ENCODE results near the gene ZMYM4. TPM values are rescaled to one million over a fixed set of nuclear protein-coding genes. Genes with fewer than 3 reads are reported as not detected.

ZMYM4 gene
- total RNA-seq, 2 experiments from 2014 or later: 30.9 to 32.7 TPM

DNA sequence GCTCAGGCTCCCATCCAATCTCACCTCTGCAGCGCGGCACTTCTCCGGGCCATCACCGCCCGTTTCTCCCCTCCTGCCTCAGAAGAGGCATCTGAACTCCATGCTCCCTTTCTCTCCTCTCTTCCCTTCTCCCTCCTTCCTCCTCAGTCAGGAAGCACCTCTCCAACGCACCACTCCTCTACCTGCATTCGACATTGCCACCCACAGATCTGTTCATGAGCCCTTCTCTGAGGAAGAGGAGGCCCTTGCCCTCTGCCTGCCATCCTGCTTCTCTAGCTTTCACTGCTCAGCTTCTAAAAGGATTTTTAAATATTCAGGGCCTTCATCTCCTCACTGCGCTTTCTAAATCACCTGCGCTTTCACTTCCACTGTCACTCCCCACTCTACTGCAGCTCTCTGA, 168.7 kb downstream of the ZMYM4 start:
- H3K27ac Mint-ChIP-seq: no peak overlapping the region
- H3K9me3 Mint-ChIP-seq: no peaks in the 10 kb centered on the region
- no peaks in the 10 kb centered on the region for H3K27me3 Mint-ChIP-seq
- H3K4me3 Mint-ChIP-seq: no peak overlapping the region
- H3K4me1 Mint-ChIP-seq: peaks cover 4% of the 10 kb centered on the region
- DNase-seq: no peak
- H3K36me3 Mint-ChIP-seq: peaks cover 10% of the 10 kb centered on the region

DNA sequence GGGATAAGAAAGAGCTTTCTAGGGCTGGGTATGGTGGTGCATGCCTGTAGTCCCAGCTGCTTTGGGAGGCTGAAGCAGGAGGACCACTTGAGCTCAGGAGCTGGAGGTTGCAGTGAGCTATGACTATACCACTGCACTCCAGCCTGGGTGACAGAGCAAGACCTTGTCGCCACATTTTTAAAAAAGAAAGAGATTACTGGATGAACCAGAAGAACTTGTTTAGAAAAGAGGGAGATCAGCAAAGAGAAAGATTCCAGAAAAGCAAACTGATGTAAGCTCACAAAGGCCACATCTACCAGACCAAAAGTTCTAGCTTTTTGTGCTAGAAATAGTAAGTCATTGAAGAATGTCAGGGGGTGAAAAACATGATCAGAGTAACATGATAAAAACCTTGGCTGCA, 171.1 kb downstream of the ZMYM4 start:
- H3K36me3 Mint-ChIP-seq: peaks cover 3% of the 10 kb centered on the region
- H3K27me3 Mint-ChIP-seq: no peaks in the 10 kb centered on the region
- H3K9me3 Mint-ChIP-seq: no peaks in the 10 kb centered on the region
- DNase-seq: no peak
- H3K27ac Mint-ChIP-seq: no peak overlapping the region
- no peak overlapping the region for H3K4me3 Mint-ChIP-seq
- peaks cover 16% of the 10 kb centered on the region for H3K4me1 Mint-ChIP-seq

DNA sequence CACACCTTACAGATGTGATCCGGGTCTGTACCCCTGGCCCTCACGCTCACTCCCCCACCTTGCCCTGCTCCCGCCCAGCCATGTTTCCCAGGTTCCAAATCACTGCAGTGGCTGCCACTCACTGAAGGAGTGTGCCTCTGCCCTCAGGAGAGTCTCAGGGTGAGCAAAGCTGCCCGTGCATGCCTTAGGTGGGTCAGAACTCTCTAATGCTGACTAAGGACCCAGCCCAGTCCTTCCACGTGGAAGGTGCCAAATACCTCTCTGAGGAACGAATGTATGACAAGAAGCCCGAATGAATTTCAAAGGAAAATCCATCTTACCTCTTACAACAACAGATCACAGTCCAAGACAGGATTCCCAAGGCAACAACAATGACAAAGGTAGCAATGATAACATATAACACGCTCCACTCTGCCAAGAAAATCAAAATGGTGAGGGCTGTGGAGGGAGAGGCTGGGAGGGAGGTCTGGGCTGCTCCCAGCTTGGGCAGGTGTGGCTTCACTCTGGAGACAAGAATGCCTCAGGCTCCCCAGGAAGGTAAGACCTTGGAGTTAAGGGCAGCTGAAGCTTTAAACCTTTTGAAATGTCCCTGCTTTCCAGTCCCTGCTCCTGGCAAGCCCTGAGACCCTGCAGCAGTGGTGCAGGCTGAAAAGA, 173.5 kb downstream of the ZMYM4 start:
- peaks cover 3% of the 10 kb centered on the region for H3K36me3 Mint-ChIP-seq

DNA sequence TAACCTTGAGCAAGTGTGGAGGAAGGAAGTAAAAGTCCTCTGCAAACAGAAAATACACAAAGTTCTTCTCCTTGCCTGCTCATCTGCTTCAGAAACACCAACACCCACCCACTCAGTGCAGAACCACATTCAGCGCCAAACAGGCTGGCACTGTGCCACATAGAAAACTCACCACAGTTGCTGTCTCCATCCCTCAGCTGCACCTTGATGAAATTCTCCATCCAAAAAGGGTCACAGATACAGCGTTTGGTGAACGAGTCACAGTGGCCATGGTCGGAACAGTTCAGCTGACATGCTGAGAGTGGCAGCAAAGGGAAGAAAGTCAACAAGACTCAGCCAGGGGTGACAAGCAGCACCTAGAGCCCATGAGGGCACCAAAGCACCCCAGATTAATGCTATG, 174.2 kb downstream of the ZMYM4 start:
- no peaks in the 10 kb centered on the region for H3K9me3 Mint-ChIP-seq
- no peaks in the 10 kb centered on the region for H3K27me3 Mint-ChIP-seq
- H3K36me3 Mint-ChIP-seq: peaks cover 3% of the 10 kb centered on the region
- peaks cover 16% of the 10 kb centered on the region for H3K4me1 Mint-ChIP-seq
- DNase-seq: peak; percentile 26
- no peak overlapping the region for H3K4me3 Mint-ChIP-seq
- H3K27ac Mint-ChIP-seq: no peak overlapping the region

More for the DNA sequence above, 173.5 kb downstream of the ZMYM4 start:
- no peak for DNase-seq
- H3K27ac Mint-ChIP-seq: no peak overlapping the region
- H3K27me3 Mint-ChIP-seq: no peaks in the 10 kb centered on the region
- no peak overlapping the region for H3K4me3 Mint-ChIP-seq
- H3K4me1 Mint-ChIP-seq: peaks cover 16% of the 10 kb centered on the region
- H3K9me3 Mint-ChIP-seq: no peaks in the 10 kb centered on the region

DNA sequence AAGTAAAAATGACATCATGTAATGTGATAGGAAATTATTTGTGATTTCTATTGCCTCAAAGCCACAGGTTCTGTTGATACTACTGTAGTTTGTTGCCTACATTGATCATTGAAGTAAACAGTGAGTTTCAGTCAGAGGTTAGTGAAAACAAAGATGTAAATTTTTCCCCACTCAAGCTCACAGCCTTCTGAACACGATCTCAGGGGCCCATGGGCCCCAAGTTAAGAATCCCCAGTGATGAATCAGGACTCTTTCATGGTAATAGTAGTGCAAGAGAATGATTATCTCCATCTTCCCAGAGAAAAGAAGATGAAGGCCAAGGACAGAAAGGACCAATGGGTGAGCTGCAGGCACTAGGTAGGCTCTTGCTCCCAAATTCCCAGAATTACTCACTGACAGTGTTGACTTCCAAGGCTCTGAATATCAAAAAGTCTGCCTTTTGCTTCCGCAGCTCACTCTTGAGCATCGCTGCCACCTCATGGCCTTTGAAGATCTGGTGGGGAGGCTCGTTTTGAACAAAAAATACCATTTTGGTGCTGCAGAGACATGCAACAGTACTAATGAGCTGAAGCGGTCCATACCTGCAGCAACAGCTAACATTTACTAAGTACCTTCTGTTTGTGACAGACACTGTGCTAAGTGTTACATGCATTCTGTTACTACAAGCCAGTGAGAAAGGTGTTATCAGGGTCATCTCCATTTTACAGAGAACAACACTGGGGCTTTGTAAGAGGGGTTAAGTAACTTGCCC, 175.4 kb downstream of the ZMYM4 start:
- Mint-ChIP-seq H3K27ac (no peak overlapping the region), H3K4me1 (peaks cover 16% of the 10 kb centered on the region), H3K4me3 (no peak overlapping the region), H3K27me3 (no peaks in the 10 kb centered on the region), H3K9me3 (no peaks in the 10 kb centered on the region), H3K36me3 (peaks cover 3% of the 10 kb centered on the region)
- DNase-seq: no peak

DNA sequence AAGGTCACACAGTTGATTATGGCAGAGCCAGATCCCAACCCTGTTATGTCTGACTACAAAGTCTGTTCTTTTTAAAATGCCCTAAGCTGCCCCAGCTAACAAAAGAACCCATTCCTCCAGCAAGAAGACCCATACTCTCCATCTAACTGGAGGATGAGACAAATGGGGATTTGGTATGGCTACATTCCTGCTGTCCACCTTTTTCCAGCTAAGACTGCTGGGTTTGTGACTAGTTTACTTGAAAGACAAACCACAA, 175.9 kb downstream of the ZMYM4 start:
- Mint-ChIP-seq H3K27me3 (no peaks in the 10 kb centered on the region), H3K4me1 (peaks cover 16% of the 10 kb centered on the region), H3K36me3 (peaks cover 2% of the 10 kb centered on the region), H3K9me3 (no peaks in the 10 kb centered on the region), H3K4me3 (no peak overlapping the region), H3K27ac (no peak overlapping the region)
- no peak for DNase-seq

DNA sequence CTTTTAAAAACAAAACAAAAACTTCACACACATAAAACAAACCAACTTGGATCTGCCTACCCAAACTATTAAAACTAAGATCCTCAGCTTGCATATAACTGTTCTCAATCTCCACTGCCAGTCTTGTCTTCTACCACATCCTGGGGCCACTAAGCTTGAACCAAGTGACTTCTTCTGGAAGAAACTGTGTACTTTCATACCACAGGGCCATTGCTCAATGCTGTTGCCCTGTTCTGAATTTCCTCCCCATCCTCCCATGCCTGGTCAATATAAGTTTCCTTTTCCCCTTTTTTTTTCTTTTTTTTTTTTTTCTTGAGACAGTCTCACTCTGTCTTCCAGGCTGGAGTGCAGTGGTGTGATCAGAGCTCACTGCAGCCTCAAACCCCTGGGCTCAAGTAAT, 178.8 kb downstream of the ZMYM4 start:
- no peak overlapping the region for H3K4me3 Mint-ChIP-seq
- H3K36me3 Mint-ChIP-seq: peaks cover 3% of the 10 kb centered on the region
- no peak overlapping the region for H3K27ac Mint-ChIP-seq

DNA sequence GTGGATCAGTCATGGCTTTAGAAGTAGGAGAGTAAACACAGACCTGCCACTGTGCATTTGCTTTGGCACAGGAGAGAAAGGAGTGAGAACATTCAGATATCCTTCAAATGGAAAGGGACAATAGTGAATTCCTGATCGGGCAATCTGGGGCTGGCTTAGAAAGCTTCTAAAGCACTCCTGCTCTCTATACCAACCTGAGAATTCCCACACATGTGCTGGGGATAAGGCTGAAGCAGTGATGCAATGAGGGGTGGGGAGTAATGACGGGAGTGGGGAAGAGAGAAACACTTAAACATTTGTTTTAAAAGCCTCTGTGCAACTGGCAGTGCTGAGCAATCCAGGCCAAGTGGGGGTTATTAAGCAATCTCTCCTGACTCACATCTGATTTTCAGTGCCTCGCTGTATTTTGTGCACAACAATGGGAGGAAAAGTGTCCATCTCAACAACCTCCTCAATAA, 179.9 kb downstream of the ZMYM4 start:
- Mint-ChIP-seq H3K4me3 (no peak overlapping the region), H3K27ac (no peak overlapping the region), H3K9me3 (no peaks in the 10 kb centered on the region), H3K27me3 (no peaks in the 10 kb centered on the region), H3K36me3 (peaks cover 3% of the 10 kb centered on the region), H3K4me1 (peaks cover 20% of the 10 kb centered on the region)
- DNase-seq: no peak

More for the DNA sequence above, 178.8 kb downstream of the ZMYM4 start:
- Mint-ChIP-seq H3K9me3 (no peaks in the 10 kb centered on the region), H3K27me3 (no peaks in the 10 kb centered on the region), H3K4me1 (peaks cover 26% of the 10 kb centered on the region)
- DNase-seq: no peak

DNA sequence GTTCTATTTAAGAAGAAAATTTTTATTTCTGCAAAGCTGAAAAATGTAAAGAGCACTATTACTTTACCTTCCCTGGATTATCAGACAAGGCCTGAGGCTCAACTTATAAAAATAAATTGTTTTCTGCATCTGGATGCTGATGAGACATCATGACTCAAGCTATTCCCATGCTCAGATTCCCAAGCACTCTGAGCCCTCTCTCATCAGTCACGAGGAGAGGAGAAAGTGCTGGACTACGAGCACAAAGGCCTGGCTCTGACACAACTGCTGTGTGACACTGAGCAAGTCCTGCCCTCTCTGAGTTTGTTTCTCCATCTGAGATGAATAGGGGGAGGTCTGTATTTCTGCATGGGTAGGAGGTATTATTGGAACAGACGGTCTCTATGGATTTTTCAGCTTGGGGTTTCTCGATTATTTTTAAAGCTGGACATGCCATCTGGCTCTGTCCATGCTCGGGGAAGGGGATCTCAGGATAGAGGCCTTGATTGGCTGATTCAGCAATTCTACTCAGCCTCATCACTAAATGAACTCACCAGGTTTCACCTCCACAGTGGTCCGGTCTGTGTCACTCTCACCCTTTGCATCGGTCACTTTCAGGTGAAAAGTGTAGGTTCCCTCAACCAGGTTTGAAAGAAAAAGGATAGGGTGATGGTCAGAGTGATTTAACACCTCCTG, 181.0 kb downstream of the ZMYM4 start:
- no peak for DNase-seq
- Mint-ChIP-seq H3K4me1 (peaks cover 21% of the 10 kb centered on the region), H3K27ac (no peak overlapping the region), H3K9me3 (no peaks in the 10 kb centered on the region), H3K36me3 (peaks cover 3% of the 10 kb centered on the region), H3K27me3 (no peaks in the 10 kb centered on the region), H3K4me3 (no peak overlapping the region)

DNA sequence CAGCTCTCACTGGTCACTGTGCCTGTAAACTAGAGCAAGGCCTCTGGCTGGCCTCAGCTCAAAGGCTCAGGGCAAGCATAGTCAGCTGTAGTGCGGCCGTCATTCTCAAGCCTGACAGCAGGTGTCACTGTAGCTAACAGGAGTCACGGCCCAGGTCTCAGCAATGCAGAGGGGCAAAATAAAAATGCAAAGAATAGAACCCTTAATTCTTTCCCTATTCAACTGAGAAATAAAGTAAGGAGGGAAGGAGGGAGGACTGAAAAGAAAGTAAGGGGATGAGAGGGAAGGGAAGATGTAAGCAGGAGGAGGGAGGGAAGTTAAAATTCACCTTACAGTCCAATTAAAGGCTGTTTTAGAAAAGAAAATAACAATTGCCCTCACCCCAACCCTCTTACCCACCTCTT, 182.6 kb downstream of the ZMYM4 start:
- Mint-ChIP-seq H3K27me3 (no peaks in the 10 kb centered on the region), H3K27ac (no peak overlapping the region), H3K4me3 (no peak overlapping the region)

DNA sequence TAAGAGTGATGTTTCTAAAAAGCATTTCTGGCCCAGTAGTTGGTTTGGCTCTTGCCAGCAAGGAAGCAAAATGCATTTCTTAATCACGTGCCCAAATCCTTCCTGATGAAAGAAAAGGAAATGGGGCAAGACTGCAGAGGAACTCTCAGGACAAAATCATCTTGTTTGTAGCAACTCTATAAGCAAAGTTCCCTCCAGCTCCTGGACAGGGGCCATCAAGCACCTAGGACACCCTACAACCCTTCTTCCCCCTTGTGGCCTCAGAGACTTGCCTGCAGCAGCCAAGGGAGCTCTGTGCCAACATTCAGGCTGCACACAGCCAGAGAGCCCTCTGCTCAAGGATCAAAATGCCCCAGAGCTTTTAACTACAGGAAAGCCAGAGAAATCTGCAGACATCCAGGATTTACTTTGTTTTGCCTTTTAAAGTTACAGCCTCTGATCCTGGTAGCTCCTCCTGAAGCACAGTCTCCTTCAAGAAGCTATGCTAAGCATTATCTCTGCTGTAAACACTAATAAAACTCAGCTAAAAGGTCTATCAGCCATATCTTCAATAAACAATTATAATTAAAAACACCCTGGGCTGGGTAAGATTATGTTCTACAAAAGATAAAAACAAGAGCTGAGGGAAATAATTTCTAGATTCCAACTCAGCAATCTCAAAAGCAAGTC, 183.7 kb downstream of the ZMYM4 start:
- no peak overlapping the region for H3K4me3 Mint-ChIP-seq
- H3K4me1 Mint-ChIP-seq: peaks cover 22% of the 10 kb centered on the region
- no peaks in the 10 kb centered on the region for H3K27me3 Mint-ChIP-seq
- DNase-seq: no peak
- H3K36me3 Mint-ChIP-seq: peaks cover 3% of the 10 kb centered on the region
- no peaks in the 10 kb centered on the region for H3K9me3 Mint-ChIP-seq
- H3K27ac Mint-ChIP-seq: peak overlapping the region; percentile 38

More for the DNA sequence above, 182.6 kb downstream of the ZMYM4 start:
- H3K36me3 Mint-ChIP-seq: peaks cover 3% of the 10 kb centered on the region
- no peaks in the 10 kb centered on the region for H3K9me3 Mint-ChIP-seq
- peaks cover 22% of the 10 kb centered on the region for H3K4me1 Mint-ChIP-seq
- DNase-seq: peak; percentile 69

DNA sequence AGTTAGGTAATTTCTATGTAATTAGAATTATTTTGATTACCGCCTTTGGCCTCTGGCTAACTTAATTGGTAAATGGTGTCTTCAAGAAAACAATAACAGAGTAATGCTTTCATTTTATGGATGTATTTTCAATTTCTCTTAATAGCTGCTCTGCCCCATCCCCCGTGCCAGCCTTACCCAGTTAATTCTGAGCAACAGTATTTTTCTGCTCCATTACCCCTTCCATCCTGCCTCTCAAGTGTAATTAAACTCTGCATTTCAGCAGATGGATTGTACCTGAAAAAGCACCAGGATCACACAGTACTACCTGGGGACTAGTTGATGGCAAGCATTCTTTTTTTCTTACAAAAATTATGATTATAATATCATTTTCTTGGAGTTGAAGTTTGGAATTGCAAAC, 184.5 kb downstream of the ZMYM4 start:
- no peaks in the 10 kb centered on the region for H3K27me3 Mint-ChIP-seq
- peaks cover 22% of the 10 kb centered on the region for H3K4me1 Mint-ChIP-seq
- no peaks in the 10 kb centered on the region for H3K9me3 Mint-ChIP-seq
- DNase-seq: no peak
- no peak overlapping the region for H3K27ac Mint-ChIP-seq
- peaks cover 3% of the 10 kb centered on the region for H3K36me3 Mint-ChIP-seq
- no peak overlapping the region for H3K4me3 Mint-ChIP-seq

DNA sequence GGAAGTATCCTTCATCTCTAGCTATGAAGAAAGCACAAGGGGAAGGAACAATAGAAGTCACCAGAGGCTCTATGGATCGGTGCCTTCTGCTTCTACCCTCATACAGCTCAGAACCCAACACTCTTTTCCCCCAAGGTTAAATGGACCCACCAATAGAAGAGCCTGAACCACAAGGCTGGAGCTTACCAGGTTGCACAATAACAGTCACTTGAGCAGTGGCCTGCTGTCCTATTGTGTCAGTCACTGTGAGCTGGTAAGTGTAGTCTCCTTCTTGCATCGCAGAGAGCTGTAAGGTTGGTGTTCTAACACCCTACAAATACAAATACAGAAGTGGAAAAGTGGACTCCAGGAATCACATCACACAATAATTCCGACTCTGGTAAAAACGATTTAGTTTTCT, 185.7 kb downstream of the ZMYM4 start:
- Mint-ChIP-seq H3K9me3 (no peaks in the 10 kb centered on the region), H3K36me3 (peaks cover 6% of the 10 kb centered on the region), H3K27ac (peak overlapping the region; percentile 45), H3K4me1 (peaks cover 23% of the 10 kb centered on the region), H3K4me3 (no peak overlapping the region), H3K27me3 (no peaks in the 10 kb centered on the region)
- DNase-seq: no peak

DNA sequence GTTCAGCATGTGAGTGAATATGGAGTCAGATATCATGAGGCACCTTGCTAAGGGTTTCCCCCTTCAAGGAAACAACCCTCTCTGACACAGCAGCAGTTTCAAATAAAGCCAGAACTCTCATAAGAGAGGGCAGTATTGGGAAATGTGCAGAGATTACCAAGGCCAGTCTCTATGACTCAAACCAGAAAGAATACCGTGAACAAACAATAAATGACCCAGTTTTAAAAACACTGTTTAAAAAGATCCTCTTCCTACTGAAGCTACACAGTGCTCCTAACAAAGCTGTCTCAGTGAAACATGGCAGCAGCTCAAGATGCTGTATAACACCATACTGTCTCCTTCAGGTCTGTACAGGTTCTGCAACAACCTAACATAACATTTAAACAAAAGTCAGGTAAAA, 186.1 kb downstream of the ZMYM4 start:
- no peak overlapping the region for H3K27ac Mint-ChIP-seq
- H3K4me1 Mint-ChIP-seq: peaks cover 23% of the 10 kb centered on the region
- DNase-seq: no peak
- H3K4me3 Mint-ChIP-seq: no peak overlapping the region
- H3K9me3 Mint-ChIP-seq: no peaks in the 10 kb centered on the region
- H3K27me3 Mint-ChIP-seq: no peaks in the 10 kb centered on the region
- H3K36me3 Mint-ChIP-seq: peaks cover 3% of the 10 kb centered on the region

DNA sequence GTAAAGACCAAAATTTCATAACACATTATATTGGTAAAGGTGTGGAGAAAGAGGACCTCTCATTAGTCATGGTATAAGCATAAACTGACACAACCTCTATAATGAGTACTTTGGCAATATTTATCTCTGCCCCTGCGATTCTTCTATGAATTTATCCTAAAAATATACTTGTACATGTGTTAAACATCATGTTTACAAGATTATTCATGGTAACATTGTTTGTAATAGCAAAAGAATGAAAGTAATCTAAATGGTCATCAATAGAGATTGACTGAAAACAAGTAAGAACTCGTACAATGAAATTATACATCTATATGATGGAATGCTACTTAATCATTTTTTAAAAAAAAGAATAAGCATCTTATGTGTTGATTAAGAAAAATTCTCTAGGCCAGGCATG, 192.3 kb downstream of the ZMYM4 start:
- Mint-ChIP-seq H3K27ac (no peak overlapping the region), H3K4me3 (no peak overlapping the region), H3K36me3 (peaks cover 38% of the 10 kb centered on the region)

More for the DNA sequence above, 192.3 kb downstream of the ZMYM4 start:
- peaks cover 13% of the 10 kb centered on the region for H3K4me1 Mint-ChIP-seq
- no peaks in the 10 kb centered on the region for H3K9me3 Mint-ChIP-seq
- no peaks in the 10 kb centered on the region for H3K27me3 Mint-ChIP-seq
- no peak for DNase-seq
